Caki2 (cell line): Measurements from ENCODE around the gene B4GAT1. TPM values are rescaled to one million over a fixed set of nuclear protein-coding genes. Genes with fewer than 3 reads are reported as not detected.
"Not testable (repeated sequence)": the region's sequence is repeated elsewhere in the genome, so short reads cannot be mapped to it uniquely, and the experiment has no call there.

Source experiments
- DNase-seq: peaks from one replicate; pipeline ENCODE4 v3.0.0-alpha.2; 2015; ENCODE audit warnings: low read depth
- in situ Hi-C: cut with HindIII; loops from 2 replicates; pipeline ENCODE4 v1.10.0; 2016; ENCODE audit warnings: low sequenced_read_pairs, low pct_unique_long_range_greater_than_20kb, mixed read lengths
- total RNA-seq: library from RNA; depleted of rRNA; stranded (reverse); fragments of >200 nt; shearing (Covaris generic); gene quantifications from 2 replicates; pipeline ENCODE4 v1.2.3, GENCODE V29; 2014; ENCODE audit warnings: low replicate concordance

B4GAT1 gene
- total RNA-seq, 1 experiment from 2014 or later, result 58.0 TPM

GRCh38 chr11:66315921-66316811 lies 31.3 kb downstream of the B4GAT1 start:
- no peak for DNase-seq
- in situ Hi-C loops, result no loop called here

GRCh38 chr11:66315498-66315885 lies 31.9 kb downstream of the B4GAT1 start:
- in situ Hi-C loops, result no loop called here
- DNase-seq, result no peak

- in situ Hi-C loops, result no loop called here
- DNase-seq, result no peak
Measured at GRCh38 chr11:66314561-66315497, 32.6 kb downstream of the B4GAT1 start.

- in situ Hi-C loops, result no loop called here
- DNase-seq, result no peak
Measured at GRCh38 chr11:66314186-66314501, 33.3 kb downstream of the B4GAT1 start.

GRCh38 chr11:66313321-66314185 lies 33.9 kb downstream of the B4GAT1 start:
- in situ Hi-C loops, result no loop called here
- DNase-seq, result no peak

- DNase-seq, result peak; percentile 86
- in situ Hi-C loops, result no loop called here
Measured at GRCh38 chr11:66312549-66313320, 34.7 kb downstream of the B4GAT1 start.

GRCh38 chr11:66311965-66312548 lies 35.4 kb downstream of the B4GAT1 start:
- DNase-seq, result peak; percentile 95
- in situ Hi-C loops, result no loop called here

GRCh38 chr11:66311470-66311964 lies 35.9 kb downstream of the B4GAT1 start:
- in situ Hi-C loops, result no loop called here
- no peak for DNase-seq

- in situ Hi-C loops, DNase-seq: not testable (repeated sequence)
Measured at GRCh38 chr11:66310803-66311440, 36.5 kb downstream of the B4GAT1 start.

- in situ Hi-C loops, result no loop called here
- DNase-seq, result no peak
Measured at GRCh38 chr11:66310324-66310723, 37.1 kb downstream of the B4GAT1 start.

GRCh38 chr11:66309475-66309874 lies 38.0 kb downstream of the B4GAT1 start:
- no peak for DNase-seq
- in situ Hi-C loops, result no loop called here

- in situ Hi-C loops, result no loop called here
Measured at GRCh38 chr11:66302656-66303055, 44.8 kb downstream of the B4GAT1 start.

GRCh38 chr11:66299186-66299585 lies 48.2 kb downstream of the B4GAT1 start:
- no peak for DNase-seq
- in situ Hi-C loops, result no loop called here

More at GRCh38 chr11:66302656-66303055, 44.8 kb downstream of the B4GAT1 start:
- DNase-seq, result no peak

GRCh38 chr11:66297610-66298009 lies 49.8 kb downstream of the B4GAT1 start:
- in situ Hi-C loops, result no loop called here
- no peak for DNase-seq
